Uterus (tissue), 4 donors: ENCODE measurements around the gene ZNF423. TPM values are rescaled to one million over a fixed set of nuclear protein-coding genes. Genes with fewer than 3 reads are reported as not detected.

Source experiments
- DNase-seq, 2 donors: peaks; one replicate each; pipeline ENCODE4 v3.0.0-alpha.2; 2019 to 2020
- H3K27ac ChIP-seq, 2 donors: fragments of 200-600 bp; sonication (generic); 1 replicate in 1 of 2; 2 replicates in 1 of 2; pipeline ENCODE4 v1.5.1; 2016 to 2018
- H3K27me3 ChIP-seq, 2 donors: fragments of 200-600 bp; sonication (generic); one replicate each; pipeline ENCODE4 v1.5.1; 2018 to 2019; ENCODE audit warnings: control low read depth in 1 of 2
- H3K36me3 ChIP-seq, 2 donors: fragments of 200-600 bp; sonication (generic); one replicate each; pipeline ENCODE4 v1.5.1; 2019; ENCODE audit warnings: control low read depth in 1 of 2
- H3K4me1 ChIP-seq, 2 donors: fragments of 200-600 bp; sonication (generic); one replicate each; pipeline ENCODE4 v1.5.1; 2018 to 2019; ENCODE audit warnings: control low read depth in 1 of 2
- H3K4me3 ChIP-seq, 2 donors: fragments of 200-600 bp; sonication (generic); 1 replicate in 1 of 2; 2 replicates in 1 of 2; pipeline ENCODE4 v1.5.1; 2018 to 2019; ENCODE audit warnings: mild to moderate bottlenecking in 1 of 2
- H3K9me3 ChIP-seq, 2 donors: fragments of 200-600 bp; sonication (generic); one replicate each; pipeline ENCODE4 v1.5.1; 2019; ENCODE audit warnings: control low read depth in 1 of 2
- CTCF ChIP-seq, 4 experiments: fragments of 200-600 bp in 2 of 4; fragments of 450-650 bp in 2 of 4; sonication (generic) in 2 of 4; IDR thresholded peaks; one replicate each; pipeline ENCODE4 v1.5.1; 2016 to 2019; ENCODE audit warnings: antibody characterized with exemption in 4 of 4, mild to moderate bottlenecking in 2 of 4, moderate library complexity in 1 of 4
- POLR2A ChIP-seq, 2 donors: fragments of 450-650 bp; IDR thresholded peaks; one replicate each; pipeline ENCODE4 v1.6.1; 2016; ENCODE audit warnings: antibody characterized with exemption in 2 of 2, mild to moderate bottlenecking in 1 of 2, moderate library complexity in 1 of 2
- intact Hi-C: fragments of 100-400 bp; cut with DNase I; formaldehyde crosslinking; loops from one replicate; pipeline ENCODE4 v1.15.1; 2023; ENCODE audit warnings: low total_unique reads
- total RNA-seq, 4 donors: library from RNA; depleted of rRNA in 3 of 4; stranded (reverse); fragments of >200 nt in 3 of 4; gene quantifications; one replicate each; pipeline versions ENCODE4 v1.1.0 to v1.2.4, GENCODE V29; 2014 to 2023
- donor health status: DM: yes; HTN: yes; CAD: no.

The ZNF423 gene
- total RNA-seq, 4 donors from 2014 or later, result 7.1 to 33.5 (median 14.7) TPM

DNA sequence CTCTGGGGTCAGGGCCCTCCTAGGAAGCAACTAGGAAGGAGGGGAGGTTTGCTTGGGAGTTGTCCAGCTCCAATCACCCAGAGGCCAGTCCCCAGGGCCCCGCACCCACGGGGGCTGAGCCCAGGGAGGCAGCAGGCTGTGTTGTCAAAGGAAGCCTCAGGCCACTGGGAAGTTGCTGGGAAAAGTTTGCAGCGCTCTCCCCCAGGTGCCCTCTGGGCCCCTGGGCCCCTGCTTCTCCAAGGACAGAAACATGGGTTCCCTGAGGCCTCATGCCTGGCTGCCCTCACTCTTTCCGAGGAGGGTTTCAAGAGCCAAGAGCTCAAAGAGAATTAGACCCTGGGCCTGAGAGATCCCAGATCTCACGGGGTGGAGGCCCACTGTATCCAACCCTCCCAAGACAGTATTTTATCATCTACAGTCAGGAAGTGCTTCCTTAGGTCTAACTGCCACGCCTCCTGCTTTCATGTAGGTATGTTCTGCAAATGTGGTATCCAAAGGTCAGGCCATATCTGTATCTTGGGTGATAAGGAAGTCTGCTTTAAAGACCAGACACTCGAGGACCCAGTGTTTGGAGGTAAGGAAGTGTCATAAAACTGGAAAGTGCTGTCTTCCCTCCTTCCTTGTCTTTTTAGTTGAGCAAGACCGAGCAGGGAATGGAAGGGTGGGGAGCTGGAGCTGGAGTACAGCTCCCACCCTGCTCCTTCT lies 44.2 kb upstream of the ZNF423 start:
- TF ChIP-seq CTCF (IDR thresholded peaks at IDR 0.05) (no peak), POLR2A (IDR thresholded peaks at IDR 0.05) (no peak)

DNA sequence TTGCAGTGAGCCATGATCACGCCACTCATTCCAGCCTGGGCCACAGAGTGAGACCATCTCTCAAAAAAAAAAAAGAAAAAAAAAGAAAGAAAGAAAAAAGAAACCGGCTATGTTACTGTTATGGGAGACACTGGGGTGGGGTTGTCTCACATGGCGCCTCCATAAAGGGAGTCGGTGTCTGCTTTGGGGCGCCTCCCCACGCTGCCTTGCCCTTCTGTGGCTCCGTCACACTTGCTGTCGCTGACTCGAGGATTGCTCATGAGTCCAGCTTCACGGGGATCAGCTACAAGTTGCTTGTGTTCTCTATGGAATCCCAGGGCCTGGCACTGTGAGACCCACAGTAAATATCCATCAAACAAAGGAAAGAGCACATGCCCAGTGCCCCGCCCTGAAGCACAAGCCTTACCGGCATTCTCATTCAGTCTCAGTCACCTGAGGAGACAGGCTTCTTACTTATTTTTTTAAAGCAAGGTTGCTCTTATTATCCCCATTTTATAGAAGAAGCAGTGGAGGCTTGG lies 40.6 kb upstream of the ZNF423 start:
- no peaks in the 10 kb centered on the region for H3K36me3 ChIP-seq

More for the DNA sequence above, 44.2 kb upstream of the ZNF423 start:
- intact Hi-C loops, result no loop called here
- no peaks in the 10 kb centered on the region for H3K36me3 ChIP-seq
- no peaks in the 10 kb centered on the region for H3K27me3 ChIP-seq
- DNase-seq, result no peak
- H3K9me3 ChIP-seq, result no peaks in the 10 kb centered on the region
- no peak overlapping the region for H3K27ac ChIP-seq
- no peak overlapping the region for H3K4me3 ChIP-seq
- no peaks in the 10 kb centered on the region for H3K4me1 ChIP-seq

DNA sequence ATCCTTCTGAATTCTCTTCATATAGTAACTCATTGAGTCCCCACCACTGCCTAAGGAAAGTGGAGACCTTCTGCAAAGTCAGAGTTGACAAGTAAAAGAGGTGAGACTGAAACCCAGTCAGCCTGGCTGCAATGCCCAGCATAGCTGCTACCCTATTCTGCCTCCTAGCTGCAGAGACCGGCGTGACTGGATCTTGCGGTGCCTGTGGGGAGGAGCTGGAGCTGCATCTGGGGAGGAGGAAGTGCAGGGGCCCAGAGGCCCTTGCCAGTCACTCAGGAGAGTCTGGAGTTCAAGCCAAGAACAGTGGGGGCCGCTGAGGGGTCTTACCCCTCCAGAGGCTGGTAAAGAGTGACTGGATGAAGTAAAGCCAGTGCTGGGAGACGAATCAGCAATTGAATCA lies 35.0 kb upstream of the ZNF423 start:
- no peaks in the 10 kb centered on the region for H3K36me3 ChIP-seq
- DNase-seq, result no peak
- no peaks in the 10 kb centered on the region for H3K4me1 ChIP-seq
- intact Hi-C loops, result no loop called here
- H3K27me3 ChIP-seq, result no peaks in the 10 kb centered on the region
- H3K9me3 ChIP-seq, result no peaks in the 10 kb centered on the region
- no peak overlapping the region for H3K4me3 ChIP-seq
- no peak overlapping the region for H3K27ac ChIP-seq
- peak in 1 of 4 experiments; percentile 19 for TF ChIP-seq CTCF (IDR thresholded peaks at IDR 0.05)
- no peak for TF ChIP-seq POLR2A (IDR thresholded peaks at IDR 0.05)

More for the DNA sequence above, 40.6 kb upstream of the ZNF423 start:
- no peaks in the 10 kb centered on the region for H3K27me3 ChIP-seq
- intact Hi-C loops, result no loop called here
- no peaks in the 10 kb centered on the region for H3K9me3 ChIP-seq
- no peak overlapping the region for H3K4me3 ChIP-seq
- no peak for DNase-seq
- no peak overlapping the region for H3K27ac ChIP-seq
- TF ChIP-seq CTCF (IDR thresholded peaks at IDR 0.05) (no peak), POLR2A (IDR thresholded peaks at IDR 0.05) (no peak)
- H3K4me1 ChIP-seq, result no peaks in the 10 kb centered on the region

- Histone ChIP-seq H3K4me3 (no peak overlapping the region), H3K27me3 (no peaks in the 10 kb centered on the region), H3K27ac (no peak overlapping the region), H3K4me1 (no peaks in the 10 kb centered on the region), H3K9me3 (no peaks in the 10 kb centered on the region), H3K36me3 (no peaks in the 10 kb centered on the region)
- intact Hi-C loops, result no loop called here
- TF ChIP-seq POLR2A (IDR thresholded peaks at IDR 0.05) (no peak), CTCF (IDR thresholded peaks at IDR 0.05) (no peak)
- DNase-seq, result no peak
Observed at GRCh38 chr16:49889725-49890397, 33.9 kb upstream of the ZNF423 start.

DNA sequence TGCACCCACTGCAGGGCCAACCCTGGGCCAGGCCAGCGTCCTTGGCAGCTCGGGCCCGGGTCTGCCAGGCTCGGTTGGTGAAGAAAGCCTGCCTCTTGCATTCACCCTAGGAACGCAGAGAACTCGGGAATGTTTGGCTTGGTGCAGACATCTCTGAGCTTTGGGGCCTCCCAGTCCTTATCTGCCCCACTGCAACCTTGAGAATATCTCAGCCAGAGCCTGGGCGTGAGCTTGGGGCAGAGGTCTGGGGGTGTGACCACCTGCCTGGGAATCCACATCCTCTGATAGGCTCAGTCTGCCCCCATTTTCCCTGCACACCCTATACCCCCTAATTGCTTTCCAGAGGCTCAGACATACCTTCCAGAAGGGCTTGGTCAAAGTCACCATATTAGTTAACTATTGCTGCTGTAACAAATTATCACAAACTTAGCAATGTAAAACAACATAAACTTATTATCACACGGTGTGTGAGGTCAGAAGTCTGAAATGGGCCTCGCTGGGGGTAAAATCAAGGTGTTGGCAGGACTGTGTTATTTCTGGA lies 30.7 kb upstream of the ZNF423 start:
- Histone ChIP-seq H3K4me3 (no peak overlapping the region), H3K27me3 (no peaks in the 10 kb centered on the region), H3K27ac (no peak overlapping the region), H3K36me3 (no peaks in the 10 kb centered on the region), H3K9me3 (no peaks in the 10 kb centered on the region), H3K4me1 (no peaks in the 10 kb centered on the region)
- no peak for TF ChIP-seq POLR2A (IDR thresholded peaks at IDR 0.05)
- no peak for TF ChIP-seq CTCF (IDR thresholded peaks at IDR 0.05)
- DNase-seq, result no peak
- intact Hi-C loops, result no loop called here
